ENCODE results near the gene SNX5. TPM values are rescaled to one million over a fixed set of nuclear protein-coding genes. Genes with fewer than 3 reads are reported as not detected.

The SNX5 gene
- total RNA-seq, 5 donors from 2014 or later (not counting 1 experiment from before 2014, with no cell fraction given): 53.6 to 68.9 (median 56.7) TPM

- ChIA-PET CTCF (no interaction called here), POLR2A (no interaction called here)
- H3K4me1 Mint-ChIP-seq: peaks cover 9 to 10% (median 10%) of the 10 kb centered on the region in 3 donors
- Histone ChIP-seq H3K27ac (ENCODE audit: low read length) (no peak overlapping the region), H3K4me3 (ENCODE audit: control insufficient read depth in 1 of 2, extremely low read depth in 1 of 2, low read length in 1 of 2) (no peak overlapping the region), H3K36me3 (ENCODE audit: control insufficient read depth in 2 of 2, extremely low read depth in 1 of 2, insufficient read depth in 1 of 2, low read length in 1 of 2) (peaks cover 0 to 3% of the 10 kb centered on the region in 2 donors), H3K9me3 (no peaks in the 10 kb centered on the region), H3K27me3 (replicated peaks in 1 of 2; ENCODE audit: control insufficient read depth in 2 of 2, extremely low read depth in 1 of 2, insufficient read depth in 2 of 2, low read length in 1 of 2) (peaks cover 0 to 13% of the 10 kb centered on the region in 2 experiments), H3K4me1 (ENCODE audit: control insufficient read depth in 1 of 2, extremely low read depth in 1 of 2, insufficient read depth in 2 of 2, low read length in 2 of 2) (peaks cover 0 to 11% of the 10 kb centered on the region in 2 experiments)
- peaks cover 3 to 4% of the 10 kb centered on the region in 2 donors for H3K27me3 Mint-ChIP-seq
- H3K9me3 Mint-ChIP-seq: no peaks in the 10 kb centered on the region
- WGBS (ENCODE audit: insufficient coverage): 98% methylated on average over 6 of the region's 9 CpGs
- no peak for ATAC-seq (replicated peaks in 1 of 4)
- H3K4me3 Mint-ChIP-seq: no peak overlapping the region
- H3K27ac Mint-ChIP-seq: no peak overlapping the region
- H3K36me3 Mint-ChIP-seq: no peaks in the 10 kb centered on the region
- DNase-seq: no peak
Measured at GRCh38 chr20:17935761-17936160, 32.8 kb downstream of the SNX5 start.

GRCh38 chr20:17935186-17935585 is 33.4 kb downstream of the SNX5 start:
- ChIA-PET CTCF (interaction anchor here in 1 of 2 donors (0.6 kb wide), 1 partner anchor 277 kb away, joined by 3 read pairs; no protein-coding TSS in a partner anchor), POLR2A (no interaction called here)
- H3K9me3 ChIP-seq: no peaks in the 10 kb centered on the region
- H3K4me1 ChIP-seq (ENCODE audit: control insufficient read depth in 1 of 2, extremely low read depth in 1 of 2, insufficient read depth in 2 of 2, low read length in 2 of 2): peaks cover 0 to 11% of the 10 kb centered on the region in 2 experiments
- ATAC-seq (replicated peaks in 1 of 4): no peak
- H3K27ac ChIP-seq (ENCODE audit: low read length): no peak overlapping the region
- 100% methylated on average over 1 of the region's 3 CpGs for WGBS (ENCODE audit: insufficient coverage)
- H3K27me3 ChIP-seq (replicated peaks in 1 of 2; ENCODE audit: control insufficient read depth in 2 of 2, extremely low read depth in 1 of 2, insufficient read depth in 2 of 2, low read length in 1 of 2): peaks cover 0 to 14% of the 10 kb centered on the region in 2 experiments
- DNase-seq: no peak
- H3K4me1 Mint-ChIP-seq: peaks cover 9 to 10% (median 10%) of the 10 kb centered on the region in 3 donors
- H3K36me3 Mint-ChIP-seq: no peaks in the 10 kb centered on the region
- no peak overlapping the region for H3K4me3 Mint-ChIP-seq
- H3K4me3 ChIP-seq (ENCODE audit: control insufficient read depth in 1 of 2, extremely low read depth in 1 of 2, low read length in 1 of 2): no peak overlapping the region
- H3K27ac Mint-ChIP-seq: no peak overlapping the region
- H3K9me3 Mint-ChIP-seq: no peaks in the 10 kb centered on the region
- peaks cover 3 to 4% of the 10 kb centered on the region in 2 donors for H3K27me3 Mint-ChIP-seq
- peaks cover 0 to 2% of the 10 kb centered on the region in 2 donors for H3K36me3 ChIP-seq (ENCODE audit: control insufficient read depth in 2 of 2, extremely low read depth in 1 of 2, insufficient read depth in 1 of 2, low read length in 1 of 2)

GRCh38 chr20:17934141-17934862 is 34.3 kb downstream of the SNX5 start:
- no peak overlapping the region for H3K27ac Mint-ChIP-seq
- H3K4me3 ChIP-seq (ENCODE audit: control insufficient read depth in 1 of 2, extremely low read depth in 1 of 2, low read length in 1 of 2): no peak overlapping the region
- peaks cover 3 to 4% of the 10 kb centered on the region in 2 donors for H3K27me3 Mint-ChIP-seq
- H3K27ac ChIP-seq (ENCODE audit: low read length): no peak overlapping the region
- peaks cover 0 to 23% of the 10 kb centered on the region in 2 experiments for H3K27me3 ChIP-seq (replicated peaks in 1 of 2; ENCODE audit: control insufficient read depth in 2 of 2, extremely low read depth in 1 of 2, insufficient read depth in 2 of 2, low read length in 1 of 2)
- DNase-seq (no peak), ATAC-seq (replicated peaks in 1 of 4) (no peak)
- no peaks in the 10 kb centered on the region for H3K9me3 ChIP-seq
- H3K36me3 ChIP-seq (ENCODE audit: control insufficient read depth in 2 of 2, extremely low read depth in 1 of 2, insufficient read depth in 1 of 2, low read length in 1 of 2): no peaks in the 10 kb centered on the region
- 89% methylated on average over 10 of the region's 16 CpGs for WGBS (ENCODE audit: insufficient coverage)
- no peaks in the 10 kb centered on the region for H3K36me3 Mint-ChIP-seq
- ChIA-PET CTCF (interaction anchor here (0.6 kb wide), 2 partner anchors 276 to 1299 kb away, joined by 3 to 4 read pairs; no protein-coding TSS in a partner anchor), POLR2A (interaction anchor here in 1 of 2 donors (0.6 kb wide), 1 partner anchor 165 kb away, joined by 3 read pairs; no protein-coding TSS in a partner anchor)
- H3K9me3 Mint-ChIP-seq: no peaks in the 10 kb centered on the region
- H3K4me3 Mint-ChIP-seq: no peak overlapping the region
- peaks cover 0 to 8% of the 10 kb centered on the region in 2 experiments for H3K4me1 ChIP-seq (ENCODE audit: control insufficient read depth in 1 of 2, extremely low read depth in 1 of 2, insufficient read depth in 2 of 2, low read length in 2 of 2)
- H3K4me1 Mint-ChIP-seq: peaks cover 4 to 5% (median 4%) of the 10 kb centered on the region in 3 donors

DNA sequence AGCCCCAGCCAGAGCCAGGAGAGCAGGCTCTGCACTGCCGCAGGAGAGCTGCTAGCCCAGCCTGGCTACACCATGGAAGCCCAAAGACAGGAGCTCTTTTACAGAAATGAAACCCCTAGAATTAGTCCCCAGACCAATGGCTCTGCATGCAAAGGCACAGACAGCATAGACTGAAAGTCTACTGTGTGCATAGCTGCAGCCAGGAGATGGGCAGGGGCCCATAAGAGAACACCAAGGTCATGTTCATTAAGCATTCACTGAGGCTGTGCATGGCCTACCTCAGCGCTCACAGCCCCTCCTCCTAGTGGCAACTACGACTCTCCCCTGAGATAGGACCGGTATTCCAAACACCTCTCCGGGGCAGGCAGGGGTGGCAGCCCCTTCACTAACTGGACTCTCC is 34.9 kb downstream of the SNX5 start:
- H3K27me3 Mint-ChIP-seq: peaks cover 3 to 6% of the 10 kb centered on the region in 2 donors

GRCh38 chr20:17933121-17933520 is 35.5 kb downstream of the SNX5 start:
- CTCF ChIA-PET: no interaction called here
- WGBS (ENCODE audit: insufficient coverage): 60% methylated on average over 1 of the region's 1 CpG
- Histone ChIP-seq H3K27ac (ENCODE audit: low read length) (no peak overlapping the region), H3K36me3 (ENCODE audit: control insufficient read depth in 2 of 2, extremely low read depth in 1 of 2, insufficient read depth in 1 of 2, low read length in 1 of 2) (no peaks in the 10 kb centered on the region), H3K9me3 (no peaks in the 10 kb centered on the region), H3K4me3 (ENCODE audit: control insufficient read depth in 1 of 2, extremely low read depth in 1 of 2, low read length in 1 of 2) (no peak overlapping the region), H3K27me3 (replicated peaks in 1 of 2; ENCODE audit: control insufficient read depth in 2 of 2, extremely low read depth in 1 of 2, insufficient read depth in 2 of 2, low read length in 1 of 2) (peaks cover 0 to 30% of the 10 kb centered on the region in 2 experiments), H3K4me1 (ENCODE audit: control insufficient read depth in 1 of 2, extremely low read depth in 1 of 2, insufficient read depth in 2 of 2, low read length in 2 of 2) (no peaks in the 10 kb centered on the region)
- no peaks in the 10 kb centered on the region for H3K36me3 Mint-ChIP-seq
- ATAC-seq (replicated peaks in 1 of 4) (no peak), DNase-seq (no peak)
- no peak overlapping the region for H3K4me3 Mint-ChIP-seq
- H3K27ac Mint-ChIP-seq: no peak overlapping the region
- H3K9me3 Mint-ChIP-seq: no peaks in the 10 kb centered on the region
- POLR2A ChIA-PET: interaction anchor here in 1 of 2 donors (0.5 kb wide), 1 partner anchor 128 kb away, joined by 6 read pairs; no protein-coding TSS in a partner anchor
- H3K4me1 Mint-ChIP-seq: no peaks in the 10 kb centered on the region
- H3K27me3 Mint-ChIP-seq: peaks cover 3 to 6% of the 10 kb centered on the region in 2 donors

More for the DNA sequence above, 34.9 kb downstream of the SNX5 start:
- ATAC-seq (replicated peaks in 1 of 4) (no peak), DNase-seq (no peak)
- ChIA-PET POLR2A (interaction anchor here in 1 of 2 donors (0.6 kb wide), 1 partner anchor 164 kb away, joined by 3 read pairs; no protein-coding TSS in a partner anchor), CTCF (interaction anchor here in 1 of 2 donors (0.6 kb wide), 1 partner anchor 1298 kb away, joined by 4 read pairs; no protein-coding TSS in a partner anchor)
- peaks cover 0 to 2% of the 10 kb centered on the region in 2 experiments for H3K4me1 ChIP-seq (ENCODE audit: control insufficient read depth in 1 of 2, extremely low read depth in 1 of 2, insufficient read depth in 2 of 2, low read length in 2 of 2)
- no peak overlapping the region for H3K27ac Mint-ChIP-seq
- H3K27ac ChIP-seq (ENCODE audit: low read length): no peak overlapping the region
- 89% methylated on average over 3 of the region's 5 CpGs for WGBS (ENCODE audit: insufficient coverage)
- peaks cover 0 to 28% of the 10 kb centered on the region in 2 experiments for H3K27me3 ChIP-seq (replicated peaks in 1 of 2; ENCODE audit: control insufficient read depth in 2 of 2, extremely low read depth in 1 of 2, insufficient read depth in 2 of 2, low read length in 1 of 2)
- H3K4me3 ChIP-seq (ENCODE audit: control insufficient read depth in 1 of 2, extremely low read depth in 1 of 2, low read length in 1 of 2): no peak overlapping the region
- no peaks in the 10 kb centered on the region for H3K4me1 Mint-ChIP-seq
- no peak overlapping the region for H3K4me3 Mint-ChIP-seq
- no peaks in the 10 kb centered on the region for H3K9me3 ChIP-seq
- H3K36me3 Mint-ChIP-seq: no peaks in the 10 kb centered on the region
- no peaks in the 10 kb centered on the region for H3K36me3 ChIP-seq (ENCODE audit: control insufficient read depth in 2 of 2, extremely low read depth in 1 of 2, insufficient read depth in 1 of 2, low read length in 1 of 2)
- no peaks in the 10 kb centered on the region for H3K9me3 Mint-ChIP-seq

DNA sequence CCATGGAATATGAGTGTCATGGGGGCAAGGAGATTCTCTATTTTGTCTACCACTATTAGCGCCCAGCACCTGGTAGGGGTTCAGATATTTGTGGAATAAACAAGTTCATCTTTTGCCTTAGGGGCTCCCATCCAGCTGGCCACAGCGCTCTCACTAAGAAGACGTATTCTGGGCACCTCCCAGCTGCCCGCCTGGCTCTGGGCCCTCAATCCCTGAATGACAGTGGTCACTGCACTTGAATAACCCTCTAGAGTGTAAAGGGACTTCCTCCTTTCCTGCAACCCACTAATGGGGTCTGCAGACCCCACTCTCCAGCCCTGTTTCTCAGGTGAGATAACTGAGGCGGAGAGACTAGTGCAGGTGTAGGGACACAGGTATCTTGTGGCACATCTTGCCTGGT is 36.2 kb downstream of the SNX5 start:
- Mint-ChIP-seq H3K4me1 (no peaks in the 10 kb centered on the region), H3K27ac (no peak overlapping the region), H3K4me3 (no peak overlapping the region), H3K27me3 (peaks cover 3 to 6% of the 10 kb centered on the region in 2 donors), H3K9me3 (no peaks in the 10 kb centered on the region), H3K36me3 (no peaks in the 10 kb centered on the region)
- no peak for DNase-seq
- no peaks in the 10 kb centered on the region for H3K9me3 ChIP-seq
- H3K27me3 ChIP-seq (replicated peaks in 1 of 2; ENCODE audit: control insufficient read depth in 2 of 2, extremely low read depth in 1 of 2, insufficient read depth in 2 of 2, low read length in 1 of 2): peaks cover 0 to 30% of the 10 kb centered on the region in 2 experiments
- no peaks in the 10 kb centered on the region for H3K36me3 ChIP-seq (ENCODE audit: control insufficient read depth in 2 of 2, extremely low read depth in 1 of 2, insufficient read depth in 1 of 2, low read length in 1 of 2)
- 94% methylated on average over 4 of the region's 5 CpGs for WGBS (ENCODE audit: insufficient coverage)
- H3K4me1 ChIP-seq (ENCODE audit: control insufficient read depth in 1 of 2, extremely low read depth in 1 of 2, insufficient read depth in 2 of 2, low read length in 2 of 2): no peaks in the 10 kb centered on the region
- H3K27ac ChIP-seq (ENCODE audit: low read length): no peak overlapping the region
- ATAC-seq (replicated peaks in 1 of 4): no peak
- no peak overlapping the region for H3K4me3 ChIP-seq (ENCODE audit: control insufficient read depth in 1 of 2, extremely low read depth in 1 of 2, low read length in 1 of 2)
- CTCF ChIA-PET: no interaction called here
- POLR2A ChIA-PET: no interaction called here
